GM19395 (cell line): ENCODE data around the gene ZFYVE1.
"Not testable (repeated sequence)": the region's sequence is repeated elsewhere in the genome, so short reads cannot be mapped to it uniquely, and the experiment has no call there.

Experiments
- ATAC-seq: cut with Tn5 transposase; IDR thresholded peaks from one replicate; pipeline ENCODE4 v1.9.1; 2021; ENCODE audit warnings: mild to moderate bottlenecking, moderate library complexity; ENCODE audit not compliant: unreplicated experiment

The ZFYVE1 gene

GRCh38 chr14:73007835-73008234 lies 19.1 kb downstream of the ZFYVE1 start:
- ATAC-seq, result no peak

GRCh38 chr14:73004641-73005040 lies 22.3 kb downstream of the ZFYVE1 start:
- ATAC-seq, result not testable (repeated sequence)

DNA sequence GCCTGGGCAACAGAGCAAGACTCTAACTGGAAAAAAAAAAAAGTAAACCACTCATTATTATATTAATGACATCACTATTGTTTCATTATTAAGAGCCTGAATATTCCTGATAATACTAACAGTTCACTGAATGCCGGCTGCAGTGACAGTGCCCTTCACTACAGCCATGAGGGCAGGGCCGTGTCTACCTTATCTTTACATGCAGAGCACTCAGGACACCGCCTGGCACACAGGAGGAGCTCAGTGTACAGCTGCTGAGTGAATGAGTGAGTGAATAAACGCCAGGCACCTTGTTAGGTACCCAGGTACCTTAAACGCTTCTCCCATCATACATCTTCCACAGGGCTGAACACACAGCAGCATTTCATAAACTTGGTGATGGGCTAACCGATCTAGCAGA lies 23.2 kb downstream of the ZFYVE1 start:
- ATAC-seq, result no peak

DNA sequence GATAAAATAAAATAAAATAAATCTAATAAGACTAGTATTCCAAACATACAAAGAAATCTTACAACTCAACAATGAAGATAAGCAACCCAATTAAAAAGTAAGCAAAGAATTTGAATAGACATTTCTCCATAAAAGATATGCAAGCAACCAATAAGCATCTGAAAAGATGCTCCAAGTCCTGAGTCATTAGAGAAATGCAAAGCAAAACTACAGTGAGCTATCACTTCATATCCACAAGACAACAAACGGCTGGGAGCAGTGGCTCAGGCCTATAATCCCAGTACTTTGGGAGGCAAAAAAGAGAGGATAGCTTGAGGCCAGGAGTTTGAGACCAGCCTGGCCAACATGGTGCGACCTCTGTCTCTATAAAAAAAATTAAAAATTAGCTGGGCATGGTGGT lies 26.8 kb downstream of the ZFYVE1 start:
- ATAC-seq, result no peak

- ATAC-seq, result no peak
These were observed 27.6 kb downstream of the ZFYVE1 start for GRCh38 chr14:72999316-72999715.

DNA sequence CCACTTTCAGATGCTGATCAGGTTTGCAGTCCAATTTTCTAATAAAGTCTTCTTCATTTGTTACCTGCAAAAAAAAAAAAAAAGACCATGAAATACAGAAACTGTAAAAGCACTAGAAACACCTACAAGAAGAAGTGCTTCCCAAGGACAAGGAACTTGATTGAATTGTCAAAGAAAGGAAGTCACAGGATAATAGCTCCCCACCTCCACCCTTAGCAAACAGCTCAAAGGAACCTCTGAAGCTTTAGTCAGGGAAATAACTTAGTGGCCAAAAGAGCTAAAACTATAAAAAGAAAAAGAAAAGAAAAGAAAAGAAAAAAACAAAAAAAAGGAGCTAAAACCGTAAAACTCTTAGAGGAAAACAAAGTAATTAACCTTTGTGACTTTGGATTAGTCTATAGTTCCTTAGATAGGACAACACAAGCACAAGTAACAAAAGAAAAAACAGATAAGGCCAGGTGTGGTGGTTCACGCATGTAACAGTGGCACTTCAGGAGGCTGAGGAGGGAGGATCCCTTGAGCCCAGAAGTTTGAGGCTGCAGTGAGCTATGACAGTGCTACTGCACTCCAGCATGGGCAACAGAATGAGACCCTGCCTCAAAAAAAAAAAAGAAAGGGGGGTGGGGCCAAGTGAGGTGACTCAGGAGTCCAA lies 28.5 kb downstream of the ZFYVE1 start:
- ATAC-seq, result no peak

DNA sequence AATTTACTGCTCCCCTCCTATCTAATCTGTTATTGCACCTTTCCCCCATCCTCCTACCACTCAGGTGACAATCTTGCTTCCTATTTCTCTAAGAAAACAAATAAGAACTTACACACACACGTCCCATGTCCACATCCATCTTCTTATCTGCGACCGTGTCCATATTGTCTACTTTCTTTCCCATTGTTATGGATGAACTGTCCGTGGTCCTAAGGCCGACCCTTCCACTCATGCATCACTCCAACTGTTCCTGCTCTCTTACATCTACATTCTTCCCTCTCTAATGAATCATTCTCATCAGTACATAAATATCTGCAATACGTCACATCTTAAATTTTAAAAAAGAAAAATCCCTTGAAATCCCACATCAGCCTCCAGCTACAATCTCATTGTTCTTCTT lies 30.0 kb downstream of the ZFYVE1 start:
- no peak for ATAC-seq

- no peak for ATAC-seq
These were observed 36.7 kb downstream of the ZFYVE1 start for GRCh38 chr14:72990171-72990570.

DNA sequence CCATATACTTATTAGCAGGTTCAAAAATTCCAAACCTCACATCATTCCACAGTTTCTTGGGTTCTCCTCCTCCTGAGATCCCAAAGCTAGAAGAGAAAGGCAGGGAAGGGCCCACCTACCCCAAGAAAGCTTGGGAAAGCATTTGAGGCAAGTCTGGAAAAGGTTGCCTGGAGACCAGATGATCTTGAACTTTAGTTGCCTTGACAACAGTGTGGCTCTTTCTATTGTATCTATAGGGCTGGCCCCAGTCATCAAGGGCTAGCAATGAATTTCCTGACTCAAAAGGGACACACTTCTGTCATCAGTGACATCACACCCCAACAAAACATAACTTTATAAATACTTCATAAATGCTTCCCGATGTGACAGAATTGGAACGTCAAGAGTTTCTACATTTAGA lies 40.0 kb downstream of the ZFYVE1 start:
- no peak for ATAC-seq

- ATAC-seq, result no peak
These were observed 40.7 kb downstream of the ZFYVE1 start for GRCh38 chr14:72986214-72986613.

DNA sequence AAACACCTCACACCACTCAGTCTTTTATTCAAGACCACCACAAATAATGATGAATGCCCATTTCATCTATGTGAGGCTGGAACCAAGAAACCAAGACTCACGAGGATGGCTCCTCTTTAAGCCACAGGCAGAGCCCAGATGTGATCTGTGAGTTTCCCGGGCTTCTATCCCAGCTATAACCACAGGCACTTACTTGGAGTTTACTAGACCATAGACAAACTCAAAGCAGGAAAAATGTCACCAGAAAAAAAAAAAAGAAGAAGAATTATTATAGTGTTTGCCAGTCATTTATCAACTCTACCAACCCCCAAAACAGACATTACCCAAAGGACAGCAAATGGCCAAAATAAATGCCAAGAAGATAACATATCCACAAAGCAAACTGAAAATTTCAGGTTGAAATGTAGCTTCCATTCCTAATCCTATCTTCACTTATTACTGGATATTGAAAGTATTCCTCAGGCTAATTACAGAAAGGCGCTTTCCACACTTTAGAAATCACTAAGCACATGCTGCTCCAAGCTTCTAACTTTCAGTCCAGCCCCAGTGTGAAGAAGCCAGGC lies 44.7 kb downstream of the ZFYVE1 start:
- no peak for ATAC-seq

- ATAC-seq, result no peak
These were observed 46.0 kb downstream of the ZFYVE1 start for GRCh38 chr14:72980863-72981262.

DNA sequence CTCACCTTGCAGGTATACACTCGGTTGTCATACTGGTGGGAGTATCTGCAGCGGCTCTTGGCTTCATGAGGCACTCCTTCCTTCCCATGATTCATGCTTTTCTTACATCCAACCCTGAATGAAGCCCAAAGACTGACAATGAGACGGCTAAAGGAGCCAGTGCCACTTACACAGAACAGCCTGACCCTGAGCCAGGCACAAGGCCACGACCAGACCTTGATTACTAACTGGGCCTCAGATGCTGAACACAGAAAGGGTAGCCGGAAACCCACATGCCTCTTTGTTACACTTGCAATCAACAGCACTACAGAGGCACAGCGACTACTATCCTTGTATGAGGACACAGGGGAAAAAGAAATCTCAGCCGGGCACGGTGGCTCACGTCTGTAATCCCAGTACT lies 48.0 kb downstream of the ZFYVE1 start:
- ATAC-seq, result no peak

- no peak for ATAC-seq
These were observed 51.1 kb downstream of the ZFYVE1 start for GRCh38 chr14:72975770-72976169.

- no peak for ATAC-seq
These were observed 52.2 kb downstream of the ZFYVE1 start for GRCh38 chr14:72974661-72975060.

- ATAC-seq, result no peak
These were observed 56.0 kb downstream of the ZFYVE1 start for GRCh38 chr14:72970824-72971434.

DNA sequence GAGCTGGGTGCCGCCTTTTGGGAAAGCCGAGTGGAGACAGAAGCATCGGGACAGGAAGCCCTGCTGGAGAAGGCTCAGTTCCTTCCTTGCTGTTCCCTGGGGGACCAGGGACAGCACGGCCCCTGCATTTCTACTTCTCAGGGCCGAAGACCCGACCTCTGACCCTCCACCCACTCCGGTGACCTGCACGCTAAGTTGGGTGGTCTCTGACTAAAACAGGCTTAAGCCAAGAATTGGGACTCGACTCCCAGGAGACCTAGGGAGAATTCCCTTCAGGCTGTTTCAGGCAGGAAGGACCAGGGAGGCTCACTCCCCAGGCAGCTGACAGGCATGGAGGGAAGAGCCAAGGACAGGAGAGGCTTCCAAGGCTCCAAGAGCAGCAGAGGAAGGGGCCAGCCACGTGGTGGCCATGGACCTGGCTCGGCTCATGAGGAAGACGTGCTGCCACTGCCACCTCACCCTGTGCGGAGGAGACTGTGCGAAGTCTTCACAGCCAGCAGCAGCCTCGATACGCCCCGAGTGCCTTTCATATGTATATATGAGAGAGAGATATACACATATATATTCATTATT lies 56.8 kb downstream of the ZFYVE1 start:
- no peak for ATAC-seq

GRCh38 chr14:72968316-72968715 lies 58.6 kb downstream of the ZFYVE1 start:
- no peak for ATAC-seq

DNA sequence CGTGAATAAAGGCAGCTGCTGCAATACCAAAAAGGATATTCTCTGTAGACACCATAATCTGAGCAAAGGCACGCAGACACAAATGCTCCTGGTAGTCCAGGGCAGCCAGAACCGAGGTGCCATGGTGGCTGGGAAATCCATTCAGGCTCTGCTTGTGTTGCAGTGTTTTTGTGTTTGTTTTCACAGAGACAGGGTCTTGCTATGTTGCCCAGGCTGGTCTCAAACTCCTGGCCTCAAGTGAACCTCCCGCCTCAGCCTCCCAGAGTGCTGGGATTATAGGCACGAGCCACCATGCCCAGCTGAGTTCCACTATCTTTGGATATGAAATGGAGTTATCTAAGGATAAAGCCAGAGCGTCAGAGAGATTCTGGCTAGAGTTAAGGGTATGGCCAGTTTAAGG lies 60.9 kb downstream of the ZFYVE1 start:
- ATAC-seq, result no peak

- ATAC-seq, result no peak
These were observed 61.7 kb downstream of the ZFYVE1 start for GRCh38 chr14:72965249-72965648.

DNA sequence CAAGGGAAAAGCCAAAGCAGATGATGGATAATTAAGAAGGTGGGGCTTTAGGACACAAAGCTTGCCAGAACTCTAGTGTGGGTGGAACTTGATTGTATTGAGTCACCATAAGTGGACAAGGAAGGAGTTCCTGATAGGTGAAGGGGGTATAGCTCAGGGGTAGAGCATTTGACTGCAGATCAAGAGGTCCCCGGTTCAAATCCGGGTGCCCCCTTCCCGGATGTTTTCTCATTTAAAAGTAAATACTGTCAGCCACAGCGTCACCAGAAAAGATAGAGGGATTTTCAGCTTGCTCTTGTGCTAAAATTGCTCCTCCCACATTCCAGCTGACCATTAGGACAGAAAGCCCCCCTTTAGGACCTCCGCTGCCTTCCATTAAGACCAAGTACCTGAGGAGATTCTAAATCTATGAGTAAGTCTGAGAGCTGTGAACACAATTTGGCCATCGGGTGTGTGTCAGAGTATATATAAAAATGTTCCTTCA lies 64.0 kb downstream of the ZFYVE1 start:
- ATAC-seq, result no peak

- not testable (repeated sequence) for ATAC-seq
These were observed 64.6 kb downstream of the ZFYVE1 start for GRCh38 chr14:72962336-72962754.
